HepG2 (cell line): ENCODE data around the gene MGAT1. TPM values are rescaled to one million over a fixed set of nuclear protein-coding genes. Genes with fewer than 3 reads are reported as not detected.

Experiments used
- FOXO1 ChIP-seq: sonication (generic); formaldehyde crosslinking; IDR thresholded peaks from 2 replicates; pipeline ENCODE4 v1.4.0; 2020; ENCODE audit warnings: missing genetic modification reagents
- ISX ChIP-seq: sonication (generic); formaldehyde crosslinking; conservative IDR thresholded peaks from 2 replicates; pipeline ENCODE4 v1.5.0; 2020; ENCODE audit warnings: missing genetic modification reagents
- JARID2 ChIP-seq: sonication (generic); formaldehyde crosslinking; IDR thresholded peaks from 2 replicates; pipeline ENCODE4 v1.8.1; 2023; ENCODE audit warnings: missing genetic modification reagents, inconsistent platforms; ENCODE audit not compliant: insufficient replicate concordance
- NFATC3 ChIP-seq: sonication (generic); formaldehyde crosslinking; IDR thresholded peaks from 2 replicates; pipeline ENCODE4 v1.5.1; 2020; ENCODE audit warnings: mild to moderate bottlenecking, missing genetic modification reagents
- POLR2G ChIP-seq: fragments of 200-400 bp; formaldehyde crosslinking; IDR thresholded peaks from 2 replicates; pipeline ENCODE4 v1.6.1; 2018; ENCODE audit warnings: mild to moderate bottlenecking, low read depth, low read length, moderate library complexity
- PRDM15 ChIP-seq: sonication (generic); formaldehyde crosslinking; IDR thresholded peaks from 2 replicates; pipeline ENCODE4 v1.4.0; 2020; ENCODE audit warnings: missing genetic modification reagents
- ZMYM3 ChIP-seq: sonication (generic); formaldehyde crosslinking; IDR thresholded peaks from 2 replicates; pipeline ENCODE4 v1.5.1; 2020; ENCODE audit warnings: mild to moderate bottlenecking, missing genetic modification reagents
- ZNF552 ChIP-seq: sonication (generic); formaldehyde crosslinking; IDR thresholded peaks from 2 replicates; pipeline ENCODE4 v1.9.0; 2022; ENCODE audit warnings: missing genetic modification reagents, mild to moderate bottlenecking, borderline replicate concordance
- ZNF710 ChIP-seq: sonication (generic); formaldehyde crosslinking; IDR thresholded peaks from 2 replicates; pipeline ENCODE4 v1.5.0; 2020; ENCODE audit warnings: mild to moderate bottlenecking, missing genetic modification reagents, borderline replicate concordance
- ZNF713 ChIP-seq: sonication (generic); formaldehyde crosslinking; IDR thresholded peaks from 2 replicates; pipeline ENCODE4 v1.4.0; 2020; ENCODE audit warnings: mild to moderate bottlenecking, missing genetic modification reagents
- polyA plus RNA-seq, 8 experiments: library from polyadenylated mRNA; depleted of rRNA in 3 of 8; stranded (reverse) in 7 of 8; unstranded in 1 of 8; fragments of >200 nt; fragmentation: Illumina TruSeq in 4 of 8; extraction: Trizol in 4 of 8; gene quantifications; 2 replicates each; pipeline versions ENCODE4 v1.2.1 to v1.2.3, GENCODE V29; 2011 to 2016; ENCODE audit warnings: low read depth in 4 of 8, missing spikeins in 1 of 8, mixed read lengths in 1 of 8; ENCODE audit not compliant: insufficient read depth in 1 of 8
- total RNA-seq, 5 experiments: library from RNA; depleted of rRNA; stranded (reverse); fragments of >200 nt; fragmentation: Illumina TruSeq; extraction: Trizol; gene quantifications; 2 replicates each; pipeline ENCODE4 v1.2.3, GENCODE V29; 2016; ENCODE audit warnings: low read depth in 1 of 5

MGAT1 gene
- total and polyA plus RNA-seq, 2 of the 13 experiments (the other 11 are each of a cell fraction or from before 2014, with no cell fraction given) = 50.1 to 55.3 TPM

- TF ChIP-seq PRDM15 (CRISPR knock-in tag) (no peak), JARID2 (no peak), ZMYM3 (CRISPR knock-in tag) (no peak), FOXO1 (CRISPR knock-in tag) (no peak), ZNF710 (CRISPR knock-in tag) (no peak), ZNF713 (CRISPR knock-in tag) (no peak), NFATC3 (no peak), ISX (CRISPR knock-in tag) (no peak), ZNF552 (CRISPR knock-in tag) (no peak), POLR2G (no peak)
Observed at GRCh38 chr5:180820788-180821321, 18.2 kb upstream of the MGAT1 start (continued).
